ENCODE data around the gene VPS54. TPM values are rescaled to one million over a fixed set of nuclear protein-coding genes. Genes with fewer than 3 reads are reported as not detected.

The VPS54 gene
- total RNA-seq, 1 experiment from 2014 or later: 19.9 TPM

- no peaks in the 10 kb centered on the region for H3K27me3 ChIP-seq (ENCODE audit: control insufficient read depth, insufficient read depth, low read length)
- no peaks in the 10 kb centered on the region for H3K36me3 ChIP-seq (replicated peaks; ENCODE audit: control insufficient read depth, insufficient read depth, low read length)
- DNase-seq: no peak
- peak overlapping the region; percentile 88 for H3K4me3 ChIP-seq (ENCODE audit: insufficient read depth, low read depth, low read length)
Observed at GRCh38 chr2:63845866-63846265, 173.4 kb downstream of the VPS54 start.

- Histone ChIP-seq H3K4me3 (ENCODE audit: insufficient read depth, low read depth, low read length) (peak overlapping the region; percentile 88), H3K36me3 (replicated peaks; ENCODE audit: control insufficient read depth, insufficient read depth, low read length) (no peaks in the 10 kb centered on the region), H3K27me3 (ENCODE audit: control insufficient read depth, insufficient read depth, low read length) (no peaks in the 10 kb centered on the region)
- DNase-seq: no peak
Observed at GRCh38 chr2:63844616-63845015, 174.6 kb downstream of the VPS54 start.

GRCh38 chr2:63843791-63844190, 175.4 kb downstream of the VPS54 start:
- Histone ChIP-seq H3K27me3 (ENCODE audit: control insufficient read depth, insufficient read depth, low read length) (no peaks in the 10 kb centered on the region), H3K36me3 (replicated peaks; ENCODE audit: control insufficient read depth, insufficient read depth, low read length) (no peaks in the 10 kb centered on the region), H3K4me3 (ENCODE audit: insufficient read depth, low read depth, low read length) (peak overlapping the region; percentile 88)
- DNase-seq: no peak

- H3K36me3 ChIP-seq (replicated peaks; ENCODE audit: control insufficient read depth, insufficient read depth, low read length): no peaks in the 10 kb centered on the region
- H3K4me3 ChIP-seq (ENCODE audit: insufficient read depth, low read depth, low read length): peak overlapping the region; percentile 88
- H3K27me3 ChIP-seq (ENCODE audit: control insufficient read depth, insufficient read depth, low read length): no peaks in the 10 kb centered on the region
- no peak for DNase-seq
Observed at GRCh38 chr2:63843093-63843492, 176.1 kb downstream of the VPS54 start.

- no peaks in the 10 kb centered on the region for H3K36me3 ChIP-seq (replicated peaks; ENCODE audit: control insufficient read depth, insufficient read depth, low read length)
- H3K27me3 ChIP-seq (ENCODE audit: control insufficient read depth, insufficient read depth, low read length): no peaks in the 10 kb centered on the region
- no peak for DNase-seq
Observed at GRCh38 chr2:63842149-63843061, 176.8 kb downstream of the VPS54 start.

More at GRCh38 chr2:63842149-63843061, 176.8 kb downstream of the VPS54 start:
- peak overlapping the region; percentile 88 for H3K4me3 ChIP-seq (ENCODE audit: insufficient read depth, low read depth, low read length)

Other genes starting within 250 kb of the VPS54 start
- gene UGP2, start 177.5 kb downstream of the VPS54 start, total RNA-seq (2014; rRNA removed; shearing (Covaris generic)): 324 and 639 TPM in 2 replicates
- 37.3 and 50.6 TPM in 2 replicates for gene PELI1, start 125.0 kb upstream of the VPS54 start, total RNA-seq (2014; rRNA removed; shearing (Covaris generic))

Measured in H7 (cell line).